ENCODE results near the gene MIGA1.

- no peak for TF ChIP-seq MAX (IDR thresholded peaks at IDR 0.05)
- TF ChIP-seq CREB1 (IDR thresholded peaks at IDR 0.05; ENCODE audit: low read depth) = no peak
- TF ChIP-seq TCF12 (IDR thresholded peaks at IDR 0.05; ENCODE audit: low read depth) = no peak
- no peak for TF ChIP-seq CEBPB (IDR thresholded peaks at IDR 0.05)
- no peak for TF ChIP-seq TAF1 (IDR thresholded peaks at IDR 0.05; ENCODE audit: low read depth)
- no peak for TF ChIP-seq NFIC (IDR thresholded peaks at IDR 0.05)
- no peak for TF ChIP-seq EP300 (IDR thresholded peaks at IDR 0.05; ENCODE audit: borderline replicate concordance)
- TF ChIP-seq REST (IDR thresholded peaks at IDR 0.05; ENCODE audit: low read depth) = no peak
- TF ChIP-seq USF1 (IDR thresholded peaks at IDR 0.05) = no peak
- TF ChIP-seq RAD21 (IDR thresholded peaks at IDR 0.05; ENCODE audit: low read depth) = no peak
- no peak for TF ChIP-seq ZBTB7A (IDR thresholded peaks at IDR 0.05; ENCODE audit: low read depth)
- TF ChIP-seq YY1 (IDR thresholded peaks at IDR 0.05; ENCODE audit: low read depth) = no peak
These were observed 147.3 kb downstream of the MIGA1 start for GRCh38 chr1:77926561-77927357.
